HFFc6 (cell line): ENCODE data around the gene RTN4R. TPM values are rescaled to one million over a fixed set of nuclear protein-coding genes. Genes with fewer than 3 reads are reported as not detected.

Experiments
- DNase-seq: peaks from one replicate; pipeline ENCODE4 v3.0.0-alpha.2; 2018
- H3K27ac Mint-ChIP-seq: 2 replicates; pipeline ENCODE4 v1.8.0; 2020; ENCODE audit warnings: mild to moderate bottlenecking, mixed read lengths
- H3K27me3 Mint-ChIP-seq: 2 replicates; pipeline ENCODE4 v1.8.0; 2021; ENCODE audit warnings: mild to moderate bottlenecking, moderate library complexity, mixed read lengths; ENCODE audit not compliant: insufficient read depth
- H3K36me3 Mint-ChIP-seq: 2 replicates; pipeline ENCODE4 v1.8.0; 2021; ENCODE audit warnings: low read depth, mixed read lengths
- H3K4me1 Mint-ChIP-seq: 2 replicates; pipeline ENCODE4 v1.8.0; 2020; ENCODE audit warnings: low read depth, mixed read lengths
- H3K4me3 Mint-ChIP-seq: 2 replicates; pipeline ENCODE4 v1.8.0; 2020; ENCODE audit warnings: mild to moderate bottlenecking, moderate library complexity, mixed read lengths
- H3K9me3 Mint-ChIP-seq: 2 replicates; pipeline ENCODE4 v1.8.0; 2020; ENCODE audit warnings: mild to moderate bottlenecking, mixed read lengths
- CTCF ChIP-seq: fragments of 200-600 bp; sonication (generic); IDR thresholded peaks from 2 replicates; pipeline ENCODE4 v1.5.0; 2021; ENCODE audit warnings: antibody characterized with exemption, mild to moderate bottlenecking
- total RNA-seq, 6 experiments: library from RNA; stranded (reverse); fragmentation: NEBNext Ultra II Directional; extraction: Animal tissue kit (Norgen Biotek cat#: 25700); gene quantifications; 2 replicates in 1 of 6; 3 replicates in 5 of 6; pipeline ENCODE4 v1.2.3, GENCODE V29; 2021

The RTN4R gene
- total RNA-seq, 6 experiments from 2014 or later = 0.14 to 0.85 (median 0.35) TPM

GRCh38 chr22:20251981-20252380 lies 16.1 kb downstream of the RTN4R start:
- Mint-ChIP-seq H3K36me3 (no peaks in the 10 kb centered on the region), H3K27ac (no peak overlapping the region)
- TF ChIP-seq CTCF = no peak

GRCh38 chr22:20251491-20251890 lies 16.6 kb downstream of the RTN4R start:
- Mint-ChIP-seq H3K4me3 (no peak overlapping the region), H3K27ac (no peak overlapping the region), H3K9me3 (no peaks in the 10 kb centered on the region), H3K36me3 (no peaks in the 10 kb centered on the region), H3K4me1 (peaks cover 7% of the 10 kb centered on the region), H3K27me3 (peaks cover 16% of the 10 kb centered on the region)
- no peak for DNase-seq
- TF ChIP-seq CTCF = no peak

More at GRCh38 chr22:20251981-20252380, 16.1 kb downstream of the RTN4R start:
- Mint-ChIP-seq H3K4me3 (no peak overlapping the region), H3K27me3 (peaks cover 16% of the 10 kb centered on the region), H3K4me1 (peaks cover 7% of the 10 kb centered on the region), H3K9me3 (no peaks in the 10 kb centered on the region)
- DNase-seq = no peak

- Mint-ChIP-seq H3K4me3 (no peak overlapping the region), H3K27me3 (peaks cover 16% of the 10 kb centered on the region), H3K9me3 (no peaks in the 10 kb centered on the region), H3K36me3 (no peaks in the 10 kb centered on the region), H3K4me1 (peaks cover 7% of the 10 kb centered on the region), H3K27ac (no peak overlapping the region)
- DNase-seq = no peak
- TF ChIP-seq CTCF = no peak
These were observed 18.2 kb downstream of the RTN4R start for GRCh38 chr22:20249797-20250354.

GRCh38 chr22:20248461-20248978 lies 19.6 kb downstream of the RTN4R start:
- TF ChIP-seq CTCF = no peak
- Mint-ChIP-seq H3K36me3 (no peaks in the 10 kb centered on the region), H3K9me3 (no peaks in the 10 kb centered on the region), H3K27me3 (peaks cover 9% of the 10 kb centered on the region), H3K27ac (no peak overlapping the region), H3K4me1 (peaks cover 4% of the 10 kb centered on the region; the same call in 1 of the 2 replicates), H3K4me3 (no peak overlapping the region)
- DNase-seq = no peak

GRCh38 chr22:20247608-20248171 lies 20.4 kb downstream of the RTN4R start:
- Mint-ChIP-seq H3K27ac (no peak overlapping the region), H3K9me3 (no peaks in the 10 kb centered on the region), H3K4me3 (no peak overlapping the region), H3K4me1 (peaks cover 8% of the 10 kb centered on the region; the same call in 1 of the 2 replicates), H3K36me3 (no peaks in the 10 kb centered on the region), H3K27me3 (peaks cover 6% of the 10 kb centered on the region)
- no peak for TF ChIP-seq CTCF
- DNase-seq = no peak
